GM19099 (cell line): ENCODE data around the gene MYO3B.

ENCODE experiments used
- POLR2A ChIP-seq: IDR thresholded peaks from 3 replicates; pipeline ENCODE4 v1.6.1; 2011; ENCODE audit warnings: low read depth; ENCODE audit not compliant: insufficient read length; ENCODE audit errors: extremely low read depth

Gene MYO3B

DNA sequence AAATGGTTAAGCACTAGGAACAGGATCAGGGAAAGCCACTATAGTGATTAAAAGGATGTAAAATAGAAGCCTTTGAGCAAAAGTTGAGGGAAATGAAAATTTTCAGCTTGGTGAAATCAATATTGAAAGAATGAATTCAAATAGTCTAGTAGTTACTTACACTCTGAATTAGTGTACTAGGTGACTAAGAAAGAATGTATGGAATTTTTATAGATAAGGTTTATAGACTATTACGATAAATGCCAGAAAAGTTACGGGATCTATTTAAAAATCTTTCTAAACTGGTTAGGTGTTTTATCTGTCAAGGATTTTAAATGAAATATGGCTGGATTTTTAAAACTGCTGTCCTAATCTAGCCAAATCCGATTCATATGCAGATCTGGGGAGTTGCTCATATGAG lies 208.6 kb downstream of the MYO3B start:
- no peak for TF ChIP-seq POLR2A

DNA sequence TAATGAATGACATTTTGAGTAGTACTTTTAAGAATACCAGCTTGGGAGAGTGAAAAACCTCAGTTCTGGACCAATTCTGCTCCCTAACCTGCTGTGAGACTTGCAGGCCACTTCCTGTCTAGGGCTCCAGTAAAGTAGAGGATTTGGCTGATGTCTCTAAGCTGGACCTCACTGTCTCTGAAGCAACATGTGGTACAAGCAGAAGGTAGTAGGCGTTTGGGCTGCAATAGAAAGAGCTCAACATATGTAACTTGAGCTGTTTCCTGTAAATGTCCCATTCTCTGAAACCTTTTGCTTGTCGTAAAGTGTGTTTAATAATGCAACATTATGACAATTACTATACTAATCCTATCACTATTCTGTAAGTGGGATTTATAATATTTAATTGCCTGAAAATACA lies 213.1 kb downstream of the MYO3B start:
- no peak for TF ChIP-seq POLR2A

DNA sequence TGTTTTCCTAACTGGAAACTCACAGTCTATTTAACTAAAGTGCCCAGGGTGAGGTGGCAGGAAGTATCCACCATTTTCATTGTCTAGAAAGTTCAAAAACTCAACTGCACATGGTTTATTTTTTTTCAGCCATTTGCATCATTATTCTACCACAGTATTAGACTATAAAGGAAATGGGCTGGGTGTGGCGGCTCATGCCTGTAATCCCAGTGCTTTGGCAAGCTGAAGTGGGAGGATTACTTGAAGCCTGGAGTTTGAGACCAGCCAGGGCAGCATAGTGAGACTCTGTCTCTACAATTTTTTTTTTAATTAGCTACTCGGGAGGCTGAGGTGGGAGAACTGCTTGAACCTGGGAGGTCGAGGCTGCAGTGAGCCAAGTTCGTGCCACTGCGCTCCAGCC lies 213.8 kb downstream of the MYO3B start:
- no peak for TF ChIP-seq POLR2A

DNA sequence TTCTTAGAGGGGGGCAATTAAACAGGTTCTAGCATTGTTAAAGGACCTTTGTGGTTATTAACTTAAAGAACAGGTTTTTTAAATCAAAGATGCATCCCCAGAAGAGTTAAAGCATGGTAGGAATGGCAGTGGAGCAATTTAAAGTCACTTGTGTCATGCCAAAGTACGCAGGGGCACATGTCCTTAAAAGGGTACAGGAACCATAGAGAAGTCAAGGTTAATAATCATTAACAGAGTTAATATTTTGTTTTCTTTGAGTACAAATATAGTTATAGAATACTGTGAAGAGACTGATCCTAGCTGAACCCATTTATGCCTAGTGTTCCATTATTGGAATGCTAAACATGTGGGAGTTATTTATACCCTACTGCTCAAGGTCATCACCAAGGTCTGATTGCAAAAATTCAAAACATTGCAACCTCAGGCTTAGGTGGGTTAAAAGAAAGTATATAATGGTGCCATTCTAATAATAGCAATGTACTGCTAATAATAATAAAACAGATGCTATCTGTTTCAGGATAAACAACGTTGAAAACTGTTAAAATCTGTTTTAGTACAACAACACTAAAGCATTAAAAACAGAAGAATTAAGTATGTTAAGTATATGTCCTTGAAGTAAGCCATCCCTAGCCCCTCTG lies 216.0 kb downstream of the MYO3B start:
- TF ChIP-seq POLR2A, result no peak

DNA sequence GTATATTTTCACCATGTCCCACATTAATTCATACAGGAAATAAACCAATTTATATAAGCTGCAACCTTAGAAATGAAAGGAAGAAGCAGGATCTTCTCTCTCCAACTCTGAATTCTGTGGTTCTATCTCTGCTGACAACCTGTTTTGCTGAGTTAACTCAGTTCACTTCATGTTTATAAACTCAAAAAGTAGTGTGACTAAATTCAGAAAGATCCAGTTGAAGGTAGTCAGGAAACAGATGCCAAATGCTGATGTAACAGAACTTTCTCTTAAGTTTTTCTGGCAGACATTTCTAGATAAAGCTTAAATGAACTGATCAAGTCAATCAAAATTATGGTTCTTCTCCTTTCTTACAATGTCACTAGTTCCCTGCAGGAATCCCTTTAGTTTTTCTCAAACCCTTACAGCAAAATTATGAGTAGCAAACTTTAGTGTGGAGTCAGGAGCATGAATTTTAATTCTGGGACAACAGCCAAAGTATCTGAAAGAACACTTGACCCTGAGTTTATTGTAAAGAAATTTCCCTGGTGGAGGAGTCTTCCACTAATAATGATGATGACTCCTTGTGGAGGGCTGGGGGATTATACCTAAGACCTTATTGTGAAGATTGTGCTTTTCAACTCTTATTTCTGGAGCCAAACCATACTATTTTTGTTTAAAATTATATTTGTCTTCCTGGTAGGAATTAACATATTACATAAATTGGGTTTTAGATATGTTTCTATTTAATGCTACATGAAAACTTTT lies 216.9 kb downstream of the MYO3B start:
- no peak for TF ChIP-seq POLR2A

DNA sequence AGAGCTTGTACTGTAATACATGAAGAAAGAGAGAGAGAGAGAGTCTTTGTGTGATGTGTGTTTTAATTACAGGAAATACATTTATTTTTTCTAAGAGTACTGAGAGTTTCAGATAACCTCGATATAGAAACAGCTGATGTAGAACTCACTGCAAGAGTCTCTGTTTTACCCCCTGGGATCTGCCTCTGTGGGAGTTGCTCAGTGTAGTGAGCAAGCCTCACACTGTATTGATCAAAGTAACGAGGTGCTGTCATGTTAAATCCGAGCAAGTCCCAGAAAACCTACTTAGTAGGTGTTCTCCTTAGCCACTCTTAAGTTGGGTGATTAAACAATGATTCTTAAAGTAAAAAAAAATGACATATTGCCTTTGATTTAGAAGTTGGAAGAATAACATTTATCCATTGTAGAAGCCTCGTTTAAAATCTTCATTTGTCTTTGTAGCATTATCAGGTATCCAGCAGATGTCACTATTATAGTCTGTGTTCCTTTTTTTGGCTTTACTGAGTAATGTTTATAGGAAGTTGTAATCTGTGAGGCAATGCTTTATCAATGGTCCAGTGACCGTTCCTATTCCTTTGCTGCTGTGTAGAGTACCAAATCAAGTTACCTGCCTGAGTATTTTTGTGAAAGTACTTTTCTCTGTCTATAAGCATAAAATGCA lies 219.0 kb downstream of the MYO3B start:
- no peak for TF ChIP-seq POLR2A

DNA sequence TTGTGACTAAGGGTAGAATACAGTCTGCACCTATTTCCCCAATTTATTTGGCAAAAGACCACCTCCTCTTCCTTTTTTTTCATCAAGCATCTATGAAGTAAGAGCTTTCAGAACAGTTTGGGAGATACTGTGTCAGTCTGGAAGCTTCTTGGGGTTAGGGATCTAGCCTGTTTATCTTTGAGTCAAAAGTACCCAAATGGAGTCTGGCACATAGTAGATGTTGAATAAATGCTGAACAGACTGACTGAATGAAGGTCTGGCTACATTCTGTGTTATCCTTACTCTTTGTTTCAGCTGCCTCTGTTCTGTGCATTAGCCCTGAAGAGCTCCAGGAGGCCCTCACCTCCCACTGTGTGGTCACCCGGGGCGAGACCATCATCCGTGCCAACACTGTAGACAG lies 223.2 kb downstream of the MYO3B start:
- TF ChIP-seq POLR2A, result no peak

DNA sequence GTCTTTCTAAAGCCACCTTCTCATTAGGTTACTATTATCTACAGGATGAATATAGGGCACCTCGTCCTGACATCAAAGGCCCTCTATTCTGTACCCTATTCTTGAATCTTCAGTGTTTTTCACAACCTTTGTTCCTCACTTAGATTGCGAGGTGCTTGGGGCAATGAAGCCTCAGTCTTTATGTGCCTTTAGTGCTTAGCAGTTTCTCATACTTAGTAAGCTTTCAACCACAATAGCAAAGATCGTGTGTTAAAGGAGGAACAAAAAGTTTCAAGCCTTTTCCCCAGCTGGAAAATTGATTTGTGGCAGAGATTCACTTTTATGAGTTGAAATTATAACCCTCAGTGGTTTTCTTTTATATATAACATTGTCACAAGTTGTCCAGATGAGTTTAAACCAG lies 226.9 kb downstream of the MYO3B start:
- no peak for TF ChIP-seq POLR2A

DNA sequence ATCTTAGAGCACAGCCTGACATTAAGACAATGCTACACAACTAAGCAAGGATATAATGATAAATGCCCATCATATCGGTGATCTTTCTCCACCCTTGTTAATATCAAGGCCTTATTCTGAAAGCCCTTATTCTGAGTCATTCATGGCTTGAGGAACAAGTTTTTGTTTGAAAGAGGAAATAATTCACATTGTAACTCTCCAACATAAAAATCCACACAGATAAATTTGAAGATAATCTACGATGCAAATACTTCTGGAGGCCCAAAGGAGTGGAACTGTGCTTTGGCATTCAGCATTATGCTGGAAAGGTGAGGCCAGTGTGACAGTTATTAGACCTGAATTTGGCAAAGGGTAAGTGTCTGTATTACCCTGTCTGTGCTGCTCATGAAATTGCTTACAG lies 227.4 kb downstream of the MYO3B start:
- TF ChIP-seq POLR2A, result no peak

DNA sequence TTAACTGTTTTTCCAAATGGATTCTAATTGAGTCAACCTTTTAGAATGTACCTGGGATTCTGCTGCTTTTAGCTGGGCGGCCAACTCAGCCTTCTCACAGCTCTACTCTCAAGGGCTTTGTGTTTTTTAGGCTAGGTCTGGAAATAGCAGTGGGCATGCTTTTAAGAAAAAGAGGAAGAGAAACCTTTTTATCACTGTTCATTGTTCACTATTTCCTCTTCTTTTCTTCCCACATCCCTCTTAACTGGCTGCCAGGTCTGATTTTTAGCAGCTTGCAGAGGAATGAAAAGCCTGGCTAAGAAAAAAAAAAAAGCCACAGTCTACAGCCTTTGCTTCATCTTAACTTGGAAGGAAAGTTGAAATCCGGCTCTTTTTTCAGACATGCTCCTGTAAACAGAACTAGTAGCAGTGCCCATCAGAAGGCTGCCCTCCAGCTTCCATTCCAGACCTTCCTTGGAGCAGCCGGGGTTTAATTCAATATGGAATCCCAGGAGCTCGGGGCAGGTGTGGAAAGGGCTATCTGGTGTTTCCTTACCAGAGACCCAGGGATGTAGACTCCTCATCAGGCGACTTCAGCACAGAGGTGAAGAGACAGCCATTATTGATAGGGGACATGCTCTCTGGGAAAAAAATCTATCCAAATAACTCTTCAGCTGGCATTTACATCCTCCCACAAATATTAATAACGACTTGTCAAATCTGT lies 230.7 kb downstream of the MYO3B start:
- no peak for TF ChIP-seq POLR2A

DNA sequence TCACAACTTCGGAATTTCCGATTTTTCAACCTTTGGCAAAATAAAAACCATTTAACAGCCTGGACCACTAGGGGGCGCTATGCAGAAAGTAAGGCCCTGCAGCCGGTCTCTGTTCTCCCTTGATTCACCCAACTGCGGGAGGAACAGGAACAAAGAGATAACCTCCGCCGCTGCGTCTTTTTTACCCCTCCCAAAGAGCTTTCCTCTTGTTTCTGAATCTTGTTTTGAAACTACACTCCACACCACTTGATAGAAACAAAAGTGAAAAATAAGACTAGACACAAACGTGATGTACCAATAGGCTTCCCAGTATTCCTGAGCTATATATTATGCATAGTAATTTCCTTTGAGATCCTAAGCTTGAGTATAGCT lies 231.2 kb downstream of the MYO3B start:
- TF ChIP-seq POLR2A, result no peak

DNA sequence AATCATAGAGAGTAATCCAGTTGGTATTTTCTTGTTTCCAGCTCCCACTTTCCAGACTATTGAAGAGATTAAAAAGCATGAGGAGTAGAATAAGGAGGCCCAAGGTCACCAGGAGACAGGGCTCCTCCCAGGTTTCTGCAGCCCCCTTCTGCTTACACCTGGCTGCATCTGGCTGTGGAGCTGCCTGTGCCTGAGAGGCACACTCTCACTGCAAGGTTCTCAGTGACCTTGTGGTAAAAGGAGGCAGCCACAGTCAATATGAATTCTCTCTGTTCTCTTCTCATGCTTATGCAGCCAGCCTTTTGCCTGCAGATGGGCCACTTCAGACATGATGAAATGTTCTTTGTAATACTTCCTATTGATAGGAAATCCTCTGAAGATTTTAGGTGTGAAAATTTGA lies 233.7 kb downstream of the MYO3B start:
- TF ChIP-seq POLR2A, result no peak

DNA sequence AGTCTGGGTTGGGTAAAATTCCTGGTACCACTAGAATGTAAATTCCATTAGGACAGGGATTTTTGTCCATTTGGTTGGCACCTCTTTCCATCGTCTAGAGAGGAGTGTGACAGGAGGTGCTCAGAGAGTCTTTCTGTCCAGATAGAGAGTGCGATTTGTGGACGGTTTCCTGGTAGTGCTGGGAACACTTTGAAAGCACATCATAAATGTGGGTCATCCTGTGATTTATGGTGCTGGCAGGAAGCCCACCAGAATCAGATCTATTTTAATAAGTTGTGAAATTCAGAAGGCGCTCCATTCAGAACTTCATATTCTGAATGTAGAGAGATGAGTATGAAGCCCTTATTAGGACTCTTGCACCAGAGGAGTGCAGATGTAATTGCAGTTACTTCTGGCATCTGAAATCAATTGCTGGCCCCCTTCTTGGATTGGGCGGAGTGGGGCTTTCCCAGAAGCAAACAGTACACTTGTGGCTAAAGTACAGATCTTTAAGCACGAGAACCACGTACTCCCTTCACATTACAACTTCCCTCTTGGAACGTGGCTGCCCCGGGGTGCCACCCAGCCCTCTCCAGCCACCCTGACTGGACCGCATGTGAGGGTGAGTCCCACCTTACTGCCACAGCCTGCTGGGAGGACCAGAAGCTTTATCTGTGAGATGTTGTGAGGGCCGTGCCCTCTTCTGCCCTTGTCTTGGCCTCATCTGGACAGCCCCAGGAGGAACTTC lies 243.2 kb downstream of the MYO3B start:
- TF ChIP-seq POLR2A, result no peak

DNA sequence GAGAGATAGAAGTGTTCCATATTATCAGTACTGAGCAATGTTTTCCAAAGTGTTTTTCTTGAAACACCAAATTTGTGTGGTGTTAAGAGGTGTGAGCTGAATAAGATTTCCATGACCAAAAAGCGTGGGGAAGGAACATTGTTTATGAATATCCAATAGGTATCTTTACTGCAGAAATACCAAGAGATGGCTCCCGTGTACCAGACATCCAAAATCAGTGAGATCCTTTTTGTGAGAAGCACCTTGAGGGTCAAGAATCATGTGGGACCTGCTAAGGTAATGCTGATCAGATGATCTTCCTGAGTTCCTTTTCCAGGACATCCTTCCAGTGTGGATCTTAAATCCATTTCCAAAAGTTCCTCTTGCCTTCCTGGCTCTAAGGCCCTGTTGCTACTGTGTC lies 246.0 kb downstream of the MYO3B start:
- no peak for TF ChIP-seq POLR2A

DNA sequence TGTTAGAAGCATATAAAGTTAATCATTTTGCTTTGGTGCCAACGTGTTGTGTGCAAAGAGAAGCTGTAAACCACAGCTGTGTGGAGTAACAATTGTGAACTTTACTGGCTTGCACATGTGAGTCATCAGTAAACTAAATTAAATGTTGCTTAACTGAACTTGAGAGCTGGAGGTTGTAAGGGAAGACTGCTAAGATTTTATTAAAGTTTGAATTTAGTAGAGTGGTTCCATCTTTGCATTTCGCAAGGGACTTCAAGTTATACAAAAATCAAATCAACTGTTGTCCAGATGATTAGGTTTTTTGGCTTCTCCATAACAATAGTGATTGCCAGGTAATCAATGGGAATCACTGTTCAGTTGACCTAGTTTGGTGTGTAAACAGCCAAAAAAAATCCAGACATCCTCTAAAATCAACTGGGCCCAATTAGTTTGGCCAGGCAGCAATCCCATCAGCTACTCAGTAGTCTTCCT lies 247.4 kb downstream of the MYO3B start:
- TF ChIP-seq POLR2A, result no peak

DNA sequence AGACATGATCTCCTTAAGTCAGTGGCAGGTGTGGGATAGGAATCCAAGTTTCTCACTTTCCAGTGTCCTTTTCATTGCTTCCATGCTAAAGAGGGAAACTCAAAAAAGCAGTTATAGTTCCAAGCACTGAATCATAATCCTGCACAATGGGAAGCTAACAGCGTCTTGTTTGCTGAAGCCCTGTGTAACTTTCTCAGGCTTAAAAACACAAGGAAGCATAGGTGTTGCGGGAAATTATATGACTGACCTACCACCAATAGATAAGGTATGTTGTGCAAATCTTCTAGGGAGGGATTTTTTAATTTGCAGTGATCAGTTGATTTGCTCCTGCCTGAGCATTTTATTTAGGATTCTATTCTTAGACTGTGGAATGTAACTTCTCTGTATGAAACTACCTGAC lies 250.9 kb downstream of the MYO3B start:
- TF ChIP-seq POLR2A, result no peak

DNA sequence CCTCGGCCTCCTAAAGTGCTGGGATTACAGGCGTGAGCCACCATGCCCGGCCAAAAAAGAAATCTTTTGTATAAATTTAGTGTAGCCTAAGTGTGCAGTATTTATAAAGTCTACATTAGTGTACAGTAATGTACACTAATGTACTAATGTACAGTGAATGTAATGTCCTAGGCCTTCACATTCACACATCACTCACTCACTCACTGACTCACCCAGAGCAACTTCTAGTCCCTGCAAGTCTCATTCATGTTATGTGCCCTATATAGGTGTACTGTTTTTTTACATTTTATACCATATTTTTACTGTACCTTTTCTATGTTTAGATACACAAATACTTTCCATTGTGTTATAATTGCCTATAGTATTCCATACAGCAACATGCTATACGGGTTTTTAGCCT lies 254.9 kb downstream of the MYO3B start:
- no peak for TF ChIP-seq POLR2A
